MCF 10A (cell line): ENCODE measurements around the gene HEPACAM2. TPM values are rescaled to one million over a fixed set of nuclear protein-coding genes. Genes with fewer than 3 reads are reported as not detected.

ENCODE experiments used
- BruUV-seq: library from RNA; stranded (reverse); fragments of 400-500 nt; replicated peaks from 2 replicates; lab custom pipeline; 2021; lab: Mats Ljungman, UMichigan
- CTCF ChIA-PET: fragments of 300-600 bp; sonication (Branson Sonifier 250); formaldehyde crosslinking; extraction: SDS; loops from one replicate; lab custom pipeline; 2021; ENCODE audit warnings: antibody characterized with exemption, inconsistent platforms; lab: Yijun Ruan, JAX
- POLR2A ChIA-PET: fragments of 300-600, 350-650 bp; sonication (Branson Sonifier 250); formaldehyde crosslinking; extraction: SDS; loops from one replicate; lab custom pipeline; 2020; ENCODE audit warnings: antibody characterized with exemption, inconsistent platforms; lab: Yijun Ruan, JAX
- DNase-seq: peaks from one replicate; pipeline ENCODE4 v3.0.0-alpha.2; 2018; ENCODE audit not compliant: unreplicated experiment
- H3K27ac Mint-ChIP-seq: one replicate; pipeline ENCODE4 v1.8.0; 2022; ENCODE audit warnings: mild to moderate bottlenecking, low read depth, mixed read lengths; ENCODE audit not compliant: unreplicated experiment
- H3K27me3 Mint-ChIP-seq: one replicate; pipeline ENCODE4 v1.8.0; 2022; ENCODE audit warnings: mixed read lengths; ENCODE audit not compliant: insufficient read depth, unreplicated experiment
- H3K36me3 Mint-ChIP-seq: one replicate; pipeline ENCODE4 v1.8.0; 2022; ENCODE audit warnings: mild to moderate bottlenecking, moderate library complexity, mixed read lengths; ENCODE audit not compliant: insufficient read depth, unreplicated experiment
- H3K4me1 Mint-ChIP-seq: one replicate; pipeline ENCODE4 v1.8.0; 2022; ENCODE audit warnings: mixed read lengths; ENCODE audit not compliant: insufficient read depth, unreplicated experiment
- H3K4me3 Mint-ChIP-seq: one replicate; pipeline ENCODE4 v1.8.0; 2022; ENCODE audit warnings: mild to moderate bottlenecking, moderate library complexity, mixed read lengths; ENCODE audit not compliant: unreplicated experiment
- H3K9me3 Mint-ChIP-seq: one replicate; pipeline ENCODE4 v1.8.0; 2022; ENCODE audit warnings: mixed read lengths; ENCODE audit not compliant: unreplicated experiment
- intact Hi-C: fragments of 100-400 bp; cut with micrococcal nuclease; formaldehyde crosslinking; loops from 2 replicates; pipeline ENCODE4 v1.14.1; 2022
- total RNA-seq: library from RNA; stranded (reverse); gene quantifications from 2 replicates; pipeline ENCODE4 v1.2.3, GENCODE V29; 2022
- TF ChIP-seq, protein P1 (sequence below): fragments of 200-600 bp; IDR thresholded peaks from one replicate; pipeline ENCODE4 v1.8.0; 2022; ENCODE audit warnings: antibody characterized with exemption, mild to moderate bottlenecking; ENCODE audit not compliant: unreplicated experiment

Gene HEPACAM2
- total RNA-seq, 1 experiment from 2014 or later = not detected

DNA sequence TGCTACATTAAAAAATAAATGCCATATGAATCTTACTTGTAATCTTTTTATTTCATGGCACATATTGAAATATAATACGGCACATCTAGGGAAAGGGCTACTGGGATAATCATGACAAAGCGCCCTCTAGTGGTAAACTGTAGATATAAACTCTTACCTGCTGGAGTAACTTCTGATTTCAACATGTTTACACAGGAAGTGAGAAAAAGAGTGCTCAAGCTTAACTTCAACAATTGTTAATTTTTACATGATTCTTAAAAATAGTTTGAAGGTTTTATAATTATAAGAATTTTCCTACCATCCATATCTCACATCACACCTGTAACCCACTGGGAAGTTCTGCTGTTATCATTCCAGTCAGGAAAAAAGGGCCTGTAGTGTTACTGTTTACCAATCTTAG is 2.0 kb upstream of the HEPACAM2 start:
- Mint-ChIP-seq H3K27me3 (peaks cover 22% of the 10 kb centered on the region), H3K4me1 (no peaks in the 10 kb centered on the region), H3K36me3 (no peaks in the 10 kb centered on the region), H3K9me3 (no peaks in the 10 kb centered on the region), H3K4me3 (no peak overlapping the region), H3K27ac (no peak overlapping the region)
- ChIA-PET POLR2A (interaction anchor here (0.7 to 2.6 kb wide), 3 partner anchors 17 to 110 kb away, joined by 3 to 7 read pairs (median 3); partner anchors contain the start of gene SAMD9), CTCF (interaction anchor here (0.5 to 4.6 kb wide), 21 partner anchors 8 to 798 kb away, joined by 3 to 30 read pairs (median 4); no protein-coding TSS in a partner anchor)
- peak; percentile 67 for DNase-seq
- intact Hi-C loops = loop anchor here (1.0 kb wide), 2 partner anchors 50 to 136 kb away; no protein-coding TSS in a partner anchor
- TF ChIP-seq, protein P1, sequence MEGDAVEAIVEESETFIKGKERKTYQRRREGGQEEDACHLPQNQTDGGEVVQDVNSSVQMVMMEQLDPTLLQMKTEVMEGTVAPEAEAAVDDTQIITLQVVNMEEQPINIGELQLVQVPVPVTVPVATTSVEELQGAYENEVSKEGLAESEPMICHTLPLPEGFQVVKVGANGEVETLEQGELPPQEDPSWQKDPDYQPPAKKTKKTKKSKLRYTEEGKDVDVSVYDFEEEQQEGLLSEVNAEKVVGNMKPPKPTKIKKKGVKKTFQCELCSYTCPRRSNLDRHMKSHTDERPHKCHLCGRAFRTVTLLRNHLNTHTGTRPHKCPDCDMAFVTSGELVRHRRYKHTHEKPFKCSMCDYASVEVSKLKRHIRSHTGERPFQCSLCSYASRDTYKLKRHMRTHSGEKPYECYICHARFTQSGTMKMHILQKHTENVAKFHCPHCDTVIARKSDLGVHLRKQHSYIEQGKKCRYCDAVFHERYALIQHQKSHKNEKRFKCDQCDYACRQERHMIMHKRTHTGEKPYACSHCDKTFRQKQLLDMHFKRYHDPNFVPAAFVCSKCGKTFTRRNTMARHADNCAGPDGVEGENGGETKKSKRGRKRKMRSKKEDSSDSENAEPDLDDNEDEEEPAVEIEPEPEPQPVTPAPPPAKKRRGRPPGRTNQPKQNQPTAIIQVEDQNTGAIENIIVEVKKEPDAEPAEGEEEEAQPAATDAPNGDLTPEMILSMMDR = peak; percentile 56
- BruUV-seq = no TSS peak

DNA sequence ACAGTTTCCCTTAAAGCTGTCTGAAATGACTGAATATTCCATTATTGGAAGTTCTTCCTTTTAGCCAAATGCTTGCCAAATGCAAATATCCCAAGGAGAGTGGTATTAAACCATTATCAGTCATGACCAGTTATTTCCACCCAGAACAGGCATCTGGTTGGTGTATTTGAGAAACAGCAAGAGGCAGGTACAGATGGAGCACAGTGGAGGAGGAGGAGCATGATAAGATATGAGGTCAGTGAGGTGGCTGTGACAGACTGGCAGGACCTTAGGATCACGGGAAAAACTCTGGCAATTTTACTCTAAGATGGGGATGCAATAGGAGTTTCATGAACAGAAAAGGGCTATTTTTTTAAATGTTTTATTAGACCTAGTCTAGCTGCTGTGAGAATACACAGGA is 6.4 kb downstream of the HEPACAM2 start:
- H3K4me3 Mint-ChIP-seq = no peak overlapping the region
- no peaks in the 10 kb centered on the region for H3K4me1 Mint-ChIP-seq
- no peaks in the 10 kb centered on the region for H3K36me3 Mint-ChIP-seq
- ChIA-PET CTCF (interaction anchor here (1.0 to 1.1 kb wide), 2 partner anchors 9 kb away, joined by 4 to 5 read pairs; no protein-coding TSS in a partner anchor), POLR2A (interaction anchor here (0.6 kb wide), 1 partner anchor 40 kb away, joined by 4 read pairs; no protein-coding TSS in a partner anchor)
- TF ChIP-seq, protein P1 = no peak
- no TSS peak for BruUV-seq
- no peak overlapping the region for H3K27ac Mint-ChIP-seq
- intact Hi-C loops = no loop called here
- no peaks in the 10 kb centered on the region for H3K27me3 Mint-ChIP-seq
- H3K9me3 Mint-ChIP-seq = no peaks in the 10 kb centered on the region
- DNase-seq = no peak

- DNase-seq = no peak
- ChIA-PET POLR2A (no interaction called here), CTCF (no interaction called here)
- BruUV-seq = no TSS peak
- Mint-ChIP-seq H3K36me3 (no peaks in the 10 kb centered on the region), H3K27me3 (no peaks in the 10 kb centered on the region), H3K27ac (no peak overlapping the region), H3K4me1 (no peaks in the 10 kb centered on the region), H3K9me3 (no peaks in the 10 kb centered on the region), H3K4me3 (no peak overlapping the region)
- TF ChIP-seq, protein P1 = no peak
- intact Hi-C loops = no loop called here
Observed at GRCh38 chr7:93218997-93219827, 7.1 kb downstream of the HEPACAM2 start.

GRCh38 chr7:93212881-93213280 is 13.4 kb downstream of the HEPACAM2 start:
- TF ChIP-seq, protein P1 = no peak
- BruUV-seq = no TSS peak
- H3K9me3 Mint-ChIP-seq = no peaks in the 10 kb centered on the region
- CTCF ChIA-PET = interaction anchor here (1.0 kb wide), 1 partner anchor 14 kb away, joined by 4 read pairs; the partner anchor contains the start of gene HEPACAM2
- H3K4me1 Mint-ChIP-seq = no peaks in the 10 kb centered on the region
- peaks cover 21% of the 10 kb centered on the region for H3K27me3 Mint-ChIP-seq
- no peak overlapping the region for H3K27ac Mint-ChIP-seq
- H3K36me3 Mint-ChIP-seq = no peaks in the 10 kb centered on the region
- POLR2A ChIA-PET = no interaction called here
- H3K4me3 Mint-ChIP-seq = no peak overlapping the region
- intact Hi-C loops = no loop called here
- DNase-seq = no peak
